ENCODE results near the gene RNF145.
A peak's percentile ranks its signal among the peaks of the same experiment; 100 is the strongest.

The RNF145 gene

DNA sequence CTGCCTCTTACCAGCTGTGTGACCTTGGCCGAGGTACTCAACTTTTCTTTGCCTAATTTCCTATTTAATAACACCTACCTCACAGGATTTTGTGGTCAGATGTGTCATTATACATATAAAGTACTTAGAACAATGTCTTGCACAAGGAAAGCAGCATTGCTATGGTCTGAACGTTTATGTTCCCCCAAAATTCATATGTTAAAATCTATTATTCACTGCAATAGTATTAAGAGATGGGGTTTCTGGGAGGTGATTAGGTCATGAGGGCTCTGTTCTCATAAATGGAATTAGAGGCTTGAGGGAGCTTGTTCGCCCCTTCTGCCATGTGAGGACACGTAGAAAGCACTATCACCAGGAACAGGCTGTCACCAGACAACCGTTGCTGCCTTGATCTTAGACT lies 10.9 kb upstream of the RNF145 start:
- intact Hi-C loops (cut with DNase I) = no loop called here
- no peak for DNase-seq

DNA sequence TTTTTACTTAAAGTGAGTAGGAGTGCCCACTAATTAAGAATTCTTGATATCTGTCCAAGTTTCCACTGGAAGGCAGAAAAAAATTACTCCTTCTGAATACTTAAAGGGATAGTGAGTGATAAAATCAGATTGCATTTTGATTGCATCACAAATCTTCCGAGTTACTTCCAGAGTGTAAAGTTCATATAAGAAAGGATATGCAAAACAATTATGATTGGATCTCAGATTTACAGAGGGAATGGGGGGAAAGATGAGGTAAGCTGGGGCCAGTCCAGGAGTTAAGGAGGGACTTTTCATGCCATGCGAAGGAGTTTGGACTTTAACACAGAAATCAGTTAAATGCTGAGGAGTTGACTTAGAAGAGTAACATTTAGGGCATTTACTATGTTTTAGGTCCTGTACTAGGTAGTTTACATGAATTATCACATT lies 9.3 kb upstream of the RNF145 start:
- intact Hi-C loops (cut with DNase I) = no loop called here
- DNase-seq = no peak

DNA sequence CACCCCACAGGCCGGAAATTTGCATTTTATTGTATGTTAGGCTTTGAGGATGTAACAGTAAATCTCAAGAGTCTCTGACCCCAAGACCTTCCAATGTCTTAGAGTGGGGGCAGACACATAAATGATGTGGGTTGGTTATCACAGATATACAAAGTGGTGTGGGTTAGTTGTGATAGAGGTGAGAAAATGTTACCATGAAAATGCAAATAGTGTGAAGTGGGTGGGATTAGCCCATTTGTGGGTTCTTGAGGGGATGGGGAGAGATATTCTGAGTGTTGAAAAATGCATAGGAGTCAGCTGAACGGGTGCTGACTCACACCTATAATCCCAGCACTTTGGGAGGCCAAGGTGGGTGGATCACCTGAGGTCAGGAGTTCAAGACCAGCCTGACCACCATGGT lies 7.9 kb upstream of the RNF145 start:
- no peak for DNase-seq
- intact Hi-C loops (cut with DNase I) = no loop called here

DNA sequence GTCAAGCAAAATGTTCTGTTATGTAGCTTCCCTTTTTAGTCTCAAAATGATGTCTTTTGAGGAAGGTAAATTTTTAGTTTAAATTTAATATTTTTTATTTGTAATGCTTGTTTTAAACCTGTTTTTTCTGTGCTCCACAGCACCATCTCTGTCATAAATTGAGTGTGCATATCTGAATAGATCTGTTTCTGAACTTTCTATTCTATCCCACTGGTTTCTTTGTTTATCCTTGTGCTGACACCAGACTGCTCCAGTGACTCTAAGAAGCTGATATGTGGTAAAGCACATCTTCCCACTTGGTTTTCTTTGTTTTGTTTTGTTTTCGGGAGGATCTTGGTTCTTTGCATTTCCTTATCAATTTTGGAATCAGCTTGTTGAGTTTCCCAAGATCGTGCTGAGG lies 7.1 kb upstream of the RNF145 start:
- intact Hi-C loops (cut with DNase I) = no loop called here
- no peak for DNase-seq

DNA sequence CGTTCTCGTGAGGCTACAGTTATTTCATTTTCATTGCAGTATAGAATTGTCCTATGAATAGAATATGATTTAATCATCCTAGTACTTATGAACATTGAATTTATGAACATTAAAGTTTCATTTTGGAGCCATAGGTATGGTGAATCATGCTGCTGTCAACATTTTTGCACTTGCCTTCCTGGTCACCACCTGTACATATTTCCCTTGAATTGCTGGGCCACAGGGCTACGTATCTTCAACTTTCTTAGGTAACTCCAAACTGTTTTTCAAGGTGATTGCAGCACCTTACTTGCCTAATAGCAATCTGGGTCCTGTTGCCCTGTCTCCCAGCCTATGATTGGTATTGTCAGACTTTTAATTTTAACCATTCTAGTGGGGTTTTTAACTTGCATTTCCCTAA lies 6.5 kb upstream of the RNF145 start:
- intact Hi-C loops (cut with DNase I) = no loop called here
- no peak for DNase-seq

DNA sequence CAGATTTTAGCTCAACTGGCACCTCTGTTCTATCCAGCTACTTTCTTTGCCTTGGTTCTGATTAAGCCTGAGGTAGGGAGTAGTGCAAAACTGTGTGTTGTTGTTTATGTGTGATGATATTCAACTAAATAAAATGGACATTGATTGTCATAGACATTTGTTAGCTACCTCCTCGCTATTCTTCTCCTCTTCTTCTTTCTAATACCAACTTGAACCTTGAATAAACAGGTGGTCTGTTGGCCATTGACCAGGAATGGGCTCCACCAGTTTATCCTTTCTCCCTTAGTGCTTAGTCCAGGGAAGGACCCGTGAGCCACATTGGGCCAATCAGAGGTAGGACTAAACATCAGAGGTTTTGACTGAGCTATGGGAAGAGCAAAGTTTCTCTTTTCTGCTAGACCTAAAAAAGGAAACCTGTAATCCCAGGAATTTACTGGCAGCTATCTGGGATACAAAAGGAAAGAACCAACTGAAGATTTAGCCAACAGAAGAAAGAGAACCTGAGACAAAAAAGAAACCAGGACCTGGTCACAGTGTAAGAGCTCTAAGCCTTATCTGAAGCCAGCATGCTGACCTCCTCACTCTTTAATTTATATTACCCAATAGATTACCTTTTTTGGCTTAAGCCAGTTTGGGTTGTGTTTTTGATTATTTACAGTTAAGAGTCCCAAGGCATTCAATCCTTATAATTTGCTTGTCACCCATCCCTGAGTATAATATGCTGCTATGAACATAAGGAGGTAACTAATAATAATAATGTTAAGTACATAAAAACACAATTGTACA lies 5.3 kb upstream of the RNF145 start:
- intact Hi-C loops (cut with DNase I) = no loop called here
- no peak for DNase-seq

DNA sequence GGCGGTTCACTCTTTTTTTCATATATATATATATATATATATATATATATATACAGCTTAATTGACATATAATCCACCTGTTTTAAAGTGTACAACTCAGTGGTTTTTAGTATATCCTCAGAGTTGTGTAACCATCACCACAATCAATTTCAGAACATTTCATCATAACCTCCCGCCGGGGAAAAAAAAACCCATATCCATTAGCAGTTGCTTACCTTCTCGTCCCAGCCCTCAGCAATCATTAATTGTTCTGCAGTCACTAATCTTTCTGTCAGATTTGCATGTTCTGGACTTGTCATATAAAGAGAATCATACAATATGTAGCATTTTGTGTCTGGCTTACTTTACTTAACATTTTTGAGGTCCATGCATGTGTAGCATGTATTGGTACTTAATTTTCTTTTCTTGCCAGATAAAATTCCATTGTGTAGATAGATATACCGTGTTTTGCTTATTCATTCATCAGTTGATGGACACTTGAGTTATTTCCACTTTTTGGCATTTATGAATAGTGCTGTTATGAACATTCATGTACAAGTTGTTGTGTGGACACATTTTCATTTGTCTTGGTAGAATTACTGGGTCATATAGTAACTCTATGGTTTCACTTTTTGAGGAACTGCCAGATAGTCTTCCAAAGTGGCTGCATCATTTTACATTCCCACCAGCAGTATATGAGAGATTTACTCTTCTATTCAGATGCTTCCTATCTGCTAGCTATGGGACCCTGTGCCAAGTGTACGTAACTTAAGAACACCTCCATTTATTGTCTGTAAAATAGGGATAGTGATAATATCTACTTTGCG lies 3.5 kb upstream of the RNF145 start:
- no peak for DNase-seq
- intact Hi-C loops (cut with DNase I) = no loop called here

DNA sequence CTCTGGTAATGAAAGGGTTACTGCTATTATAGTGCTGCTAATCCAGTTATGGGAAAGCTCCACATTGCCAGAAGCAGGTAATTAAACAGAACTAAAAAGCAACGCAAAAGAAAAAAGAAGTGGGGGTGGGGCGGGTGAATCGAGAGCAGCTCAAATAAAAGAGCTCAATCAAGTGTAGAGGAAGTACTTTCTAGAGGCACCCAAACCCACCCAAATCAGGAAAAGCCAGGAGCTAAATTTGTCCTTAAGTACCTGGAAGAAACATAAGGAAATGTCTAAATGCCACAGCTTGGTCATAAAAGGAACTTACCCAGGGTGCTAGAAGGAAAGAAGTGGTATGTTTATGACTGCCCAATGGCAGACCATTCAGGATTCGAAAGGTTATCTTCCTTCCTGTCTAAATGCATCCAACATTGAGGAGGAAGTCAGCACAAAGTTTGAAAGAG lies 2.4 kb upstream of the RNF145 start:
- no peak for DNase-seq
- intact Hi-C loops (cut with DNase I) = no loop called here

DNA sequence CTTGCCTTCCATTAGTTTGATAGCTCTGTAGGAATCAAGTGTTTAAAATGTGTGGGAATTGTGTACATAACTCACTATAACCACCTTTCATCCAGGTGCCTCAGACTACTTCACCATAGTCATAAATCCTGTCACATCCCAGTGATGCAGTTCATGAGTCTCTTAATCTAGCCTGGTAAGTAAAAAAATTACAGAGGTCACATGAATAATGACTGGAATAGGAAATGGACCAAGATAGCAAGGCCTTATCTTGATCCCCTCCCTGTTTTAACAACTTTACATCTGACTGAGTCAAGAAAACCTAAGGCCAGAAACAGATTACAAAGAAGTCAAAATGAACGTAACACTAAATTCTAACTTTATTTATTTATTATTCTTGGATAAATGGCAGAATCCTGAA lies 1.5 kb upstream of the RNF145 start:
- intact Hi-C loops (cut with DNase I) = no loop called here
- no peak for DNase-seq

DNA sequence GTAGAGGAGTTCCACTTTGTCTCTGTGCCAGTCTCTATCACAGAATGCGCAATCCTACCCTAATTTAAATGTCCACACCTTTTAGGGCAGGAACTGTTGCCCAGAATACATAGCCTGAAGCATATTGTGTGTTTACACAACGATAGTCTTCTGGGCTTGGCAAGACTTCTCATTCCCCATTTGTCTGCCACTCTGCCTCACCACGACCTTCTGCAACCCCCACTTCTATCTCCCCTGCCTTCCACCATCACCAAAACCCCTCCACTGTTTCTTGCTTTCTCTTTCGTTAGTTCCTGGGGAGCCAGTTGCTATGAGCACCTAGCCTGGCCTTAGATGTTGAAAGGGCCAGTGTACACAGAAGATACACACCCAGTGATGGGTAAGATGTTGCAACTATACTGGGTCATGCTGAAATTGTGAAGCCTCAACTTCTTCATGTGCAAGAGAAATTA lies 883 bp upstream of the RNF145 start:
- intact Hi-C loops (cut with DNase I) = no loop called here
- no peak for DNase-seq

DNA sequence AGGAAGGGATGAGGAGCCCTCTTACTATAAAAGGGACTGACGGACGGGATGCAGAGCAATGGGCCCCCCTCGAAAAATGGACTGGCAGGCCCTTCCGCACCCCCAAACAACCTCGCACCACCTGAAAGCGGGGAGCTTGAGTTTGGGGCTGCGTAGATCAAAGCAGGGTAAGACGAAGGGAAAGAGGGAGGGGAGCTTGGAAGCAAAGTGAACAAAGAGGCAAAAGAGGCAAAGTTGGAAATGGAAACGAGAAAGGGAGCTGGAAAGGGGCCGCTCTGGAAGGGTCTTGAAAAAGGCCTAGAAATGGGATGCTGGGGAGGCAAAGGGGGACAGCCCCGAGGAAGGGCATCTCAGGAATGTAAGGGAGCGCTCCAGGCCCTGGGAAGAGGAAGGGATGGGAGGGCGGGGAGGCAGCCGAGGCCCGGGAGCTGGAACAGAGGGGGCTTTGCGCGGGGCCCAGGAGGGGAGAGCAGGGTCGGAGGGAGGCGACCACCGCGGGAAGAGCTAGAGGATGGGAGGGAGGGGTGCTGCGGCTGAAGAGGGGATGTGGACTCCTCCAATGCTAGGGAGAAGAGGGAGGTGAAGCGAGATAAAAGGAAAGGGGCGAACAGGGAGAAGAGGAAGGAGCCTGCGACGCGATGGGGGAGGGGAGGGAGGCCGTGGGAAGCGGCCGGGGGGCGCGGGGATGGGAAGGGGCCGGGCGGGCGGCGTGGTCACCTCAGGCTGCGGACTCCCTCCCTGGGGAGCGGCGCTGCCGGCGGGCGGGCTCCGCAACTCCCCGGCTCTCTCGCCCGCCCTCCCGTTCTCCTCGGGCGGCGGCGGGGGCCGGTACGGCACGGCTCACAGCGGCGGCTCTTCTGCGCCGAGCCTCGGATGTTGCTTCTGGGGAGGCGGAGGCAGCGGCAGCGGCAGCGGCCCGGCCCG lies 577 bp downstream of the RNF145 start:
- intact Hi-C loops (cut with DNase I) = loop anchor here (2.0 kb wide), 1 partner anchor 54 kb away; the partner anchor contains the start of gene UBLCP1
- peak in 37 of 42 donors; percentile 3 to 70 (median 31) for DNase-seq

DNA sequence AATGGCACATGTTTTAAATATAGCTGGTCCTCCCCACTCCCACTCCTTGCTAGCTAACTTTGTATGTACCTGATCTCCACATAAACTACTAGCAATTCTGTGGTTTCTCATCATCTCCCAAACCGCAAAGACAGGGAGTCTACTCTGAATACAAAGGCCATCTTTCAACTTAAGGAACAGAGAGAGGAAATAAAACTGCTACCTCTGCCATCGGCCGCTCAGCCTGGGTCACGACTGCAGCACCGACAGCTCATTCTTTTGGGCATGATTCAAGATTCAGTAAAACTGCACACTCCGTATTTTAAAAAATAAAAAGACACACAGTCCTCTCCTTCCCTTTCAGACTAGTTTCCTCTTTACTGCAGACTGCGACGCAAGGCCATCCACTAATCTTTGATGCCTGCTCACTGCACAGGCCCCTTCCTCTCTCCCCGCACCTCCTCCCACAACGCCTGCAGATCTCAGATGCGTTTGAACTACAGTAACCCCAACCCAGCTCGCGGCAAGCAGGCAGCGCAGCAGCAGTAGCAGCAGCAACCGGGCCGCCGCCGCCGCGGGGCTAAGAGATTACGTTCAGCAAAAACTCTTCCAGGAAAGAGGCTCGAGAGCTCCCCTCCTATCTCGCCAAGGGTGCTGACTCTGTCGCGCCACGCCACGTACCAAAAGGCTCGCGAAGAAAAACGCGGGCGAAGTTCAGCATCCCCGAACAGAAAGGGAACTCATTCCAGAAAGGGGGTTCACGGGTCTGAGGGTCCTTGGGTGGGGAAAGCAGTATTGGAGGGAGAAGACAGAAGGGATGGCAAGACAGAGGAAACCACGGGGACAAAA lies 1.5 kb downstream of the RNF145 start:
- intact Hi-C loops (cut with DNase I) = loop anchor here (2.0 kb wide), 1 partner anchor 55 kb away; the partner anchor contains the start of gene UBLCP1
- DNase-seq = peak; percentile 61 to 94 (median 85)

DNA sequence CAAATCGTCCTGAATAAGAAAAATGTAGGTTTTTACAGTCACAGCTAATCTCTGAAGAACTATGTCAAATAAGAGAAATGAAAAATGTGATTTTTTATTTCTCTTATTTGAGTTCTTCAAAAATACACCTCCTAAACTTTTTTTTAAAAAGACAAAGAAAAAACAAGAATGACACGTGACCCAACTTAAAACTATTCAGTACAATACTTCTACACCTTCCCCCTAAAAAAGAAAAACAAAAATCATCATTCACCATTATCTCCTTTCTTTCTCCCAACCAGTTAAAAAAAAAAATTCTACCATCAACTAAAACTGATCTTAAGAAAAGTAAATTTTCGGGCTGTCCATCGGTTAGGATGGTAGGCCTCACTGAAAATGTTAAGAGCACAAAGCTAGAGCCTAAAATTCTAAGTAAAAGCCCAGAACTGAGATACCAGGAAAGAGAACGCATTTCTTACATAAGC lies 2.1 kb downstream of the RNF145 start:
- no peak for DNase-seq
- intact Hi-C loops (cut with DNase I) = no loop called here

DNA sequence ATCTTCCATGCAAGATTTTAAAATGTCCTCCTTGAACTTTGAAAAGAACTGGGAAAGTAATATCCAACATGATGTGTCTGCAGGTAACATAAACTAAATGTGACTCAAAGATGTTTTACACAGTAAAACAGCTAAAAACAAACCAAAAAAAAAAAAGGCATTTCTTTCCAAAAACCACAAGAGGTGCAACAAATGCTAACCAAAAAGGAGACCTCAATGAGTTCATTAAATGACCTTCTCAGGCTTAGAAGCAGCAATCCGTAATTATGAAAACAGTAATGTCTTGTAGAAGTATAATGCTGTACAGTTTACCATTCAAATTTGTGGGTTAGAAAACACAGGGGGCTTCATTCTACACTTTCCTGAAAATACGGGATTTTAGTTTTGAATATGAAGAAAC lies 2.5 kb downstream of the RNF145 start:
- no peak for DNase-seq
- intact Hi-C loops (cut with DNase I) = no loop called here

DNA sequence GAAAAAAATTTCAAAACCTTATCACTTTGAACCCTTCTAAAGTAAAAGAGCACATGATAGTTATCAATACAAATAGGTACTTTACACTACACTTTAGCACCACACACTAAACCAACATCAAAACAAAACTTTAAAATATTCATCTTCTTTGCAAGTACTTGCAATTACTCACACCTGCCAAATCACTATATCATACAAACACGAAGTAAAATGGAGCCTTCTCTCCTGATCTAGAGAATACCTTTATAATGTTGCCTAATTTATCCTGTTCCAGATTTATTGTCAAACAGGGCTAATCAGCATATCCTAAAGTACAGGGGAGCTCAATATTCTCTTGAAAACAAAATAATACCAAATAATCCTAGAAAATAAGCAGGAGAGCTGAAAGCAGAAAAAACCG lies 3.0 kb downstream of the RNF145 start:
- no peak for DNase-seq

DNA sequence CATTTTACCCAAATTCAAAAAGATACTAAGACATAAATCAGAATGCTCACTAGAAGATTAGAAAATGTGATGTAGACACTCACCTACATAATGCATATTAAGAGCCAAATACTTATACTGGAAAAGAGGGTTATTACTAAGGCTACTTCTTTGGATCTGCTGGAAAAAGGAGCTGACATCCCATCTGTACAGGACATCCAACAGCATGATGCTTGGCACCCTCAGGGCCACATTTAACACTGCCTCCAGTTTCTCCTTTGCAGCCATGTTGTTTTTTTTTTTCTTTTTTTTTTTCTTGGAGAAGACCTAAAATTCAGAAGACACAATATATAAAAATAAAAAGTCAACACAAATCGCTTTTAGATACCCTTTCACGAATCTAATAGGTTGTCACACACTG lies 6.0 kb downstream of the RNF145 start:
- DNase-seq = no peak
- intact Hi-C loops (cut with DNase I) = no loop called here

More for the DNA sequence above, 3.0 kb downstream of the RNF145 start:
- intact Hi-C loops (cut with DNase I) = no loop called here

DNA sequence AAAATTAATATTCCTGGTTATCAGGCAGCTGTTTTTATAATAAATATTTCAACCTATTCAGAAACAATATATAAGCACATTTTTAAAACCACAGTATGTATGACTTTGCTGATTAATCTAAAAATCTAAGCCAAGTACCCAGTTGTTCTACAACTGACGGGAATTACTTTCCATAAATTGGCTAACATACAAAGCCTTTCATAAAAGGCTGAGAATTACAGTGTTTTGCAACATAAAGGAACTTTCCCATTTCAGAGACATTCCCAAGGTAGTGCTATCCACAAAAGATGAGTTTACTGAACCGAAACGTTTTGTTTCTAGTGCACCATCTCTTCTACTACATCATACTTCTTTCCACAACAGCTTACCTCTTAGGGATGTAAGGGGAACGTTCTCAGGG lies 7.2 kb downstream of the RNF145 start:
- DNase-seq = no peak
- intact Hi-C loops (cut with DNase I) = no loop called here

DNA sequence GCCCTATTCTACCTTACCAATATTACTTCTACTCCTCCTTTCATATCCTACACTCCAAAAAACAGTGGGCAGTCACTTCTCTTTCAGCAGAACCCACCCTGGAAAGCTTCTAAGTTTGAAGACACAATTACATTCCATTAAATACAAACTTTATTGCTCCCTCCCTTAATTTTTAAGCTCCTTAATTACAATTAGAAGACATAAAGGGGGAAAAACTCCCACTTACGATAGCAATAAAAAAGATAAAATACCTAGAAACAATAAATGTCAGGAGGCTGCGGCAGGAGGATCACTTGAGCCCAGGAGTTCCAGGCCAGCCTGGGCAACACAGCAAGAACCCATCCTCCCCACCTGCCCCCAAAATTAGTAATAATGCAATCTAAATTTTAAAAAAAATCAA lies 9.6 kb downstream of the RNF145 start:
- no peak for DNase-seq
- intact Hi-C loops (cut with DNase I) = no loop called here

All from head of caudate nucleus (tissue), 42 donors.